Measurements from ENCODE around the gene CRTAC1. TPM values are rescaled to one million over a fixed set of nuclear protein-coding genes. Genes with fewer than 3 reads are reported as not detected.
A peak's percentile ranks its signal among the peaks of the same experiment; 100 is the strongest.

The CRTAC1 gene
- total RNA-seq, 2 donors from 2014 or later, result not detected

DNA sequence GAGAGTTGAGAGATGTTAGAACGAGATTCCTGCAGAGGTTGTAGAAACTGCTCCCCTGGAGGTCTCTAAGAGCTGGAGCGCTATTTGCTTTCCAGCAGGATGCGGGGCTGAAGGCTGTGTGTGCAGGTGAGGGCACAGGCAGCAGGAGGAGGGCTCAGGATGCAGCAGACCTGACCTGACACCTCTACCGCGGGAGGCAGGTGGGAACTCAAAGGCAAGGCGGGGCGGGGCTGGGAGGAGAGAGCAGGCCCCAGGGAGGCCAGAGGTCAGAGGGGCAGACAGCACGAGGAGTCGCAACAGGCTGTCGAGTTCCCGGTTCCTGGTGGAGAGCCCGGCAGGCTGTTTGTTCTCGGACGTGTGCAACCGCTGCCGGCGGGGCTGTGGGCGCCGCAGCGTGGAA is 7.9 kb upstream of the CRTAC1 start:
- DNase-seq (ENCODE audit: low spot score in 2 of 2) (no peak), ATAC-seq (no peak)
- no peaks in the 10 kb centered on the region for H3K9me3 Mint-ChIP-seq
- no peak overlapping the region for H3K27ac Mint-ChIP-seq
- H3K36me3 Mint-ChIP-seq, result no peaks in the 10 kb centered on the region

DNA sequence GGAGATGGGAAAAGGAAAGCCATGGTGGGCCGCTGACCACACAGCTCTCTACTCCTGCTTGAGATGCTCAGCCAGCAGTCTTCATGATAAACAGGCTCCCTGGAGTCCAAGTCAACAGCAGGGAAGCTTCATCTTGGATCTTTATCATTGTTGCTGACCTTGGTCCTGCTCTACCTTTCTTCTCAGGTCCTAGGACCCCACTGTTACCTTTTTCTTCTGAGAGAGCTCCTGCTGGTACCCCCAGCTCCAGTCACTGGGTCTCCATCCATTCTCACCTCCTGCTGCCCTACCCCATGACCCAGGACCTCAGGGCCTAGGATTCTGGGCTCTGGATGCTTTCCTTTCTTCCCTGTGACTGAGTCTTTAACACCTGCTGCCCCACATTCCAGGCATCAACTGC is 5.2 kb upstream of the CRTAC1 start:
- Mint-ChIP-seq H3K36me3 (no peaks in the 10 kb centered on the region), H3K27ac (no peak overlapping the region), H3K9me3 (no peaks in the 10 kb centered on the region)
- ATAC-seq, result no peak
- no peak for DNase-seq (ENCODE audit: low spot score in 2 of 2)

GRCh38 chr10:98033515-98033914 is 3.1 kb upstream of the CRTAC1 start:
- DNase-seq (ENCODE audit: low spot score in 2 of 2), result no peak
- no peak for ATAC-seq
- no peak overlapping the region for H3K27ac Mint-ChIP-seq
- peaks cover 0 to 4% of the 10 kb centered on the region in 2 donors for H3K36me3 Mint-ChIP-seq
- no peaks in the 10 kb centered on the region for H3K9me3 Mint-ChIP-seq

- Mint-ChIP-seq H3K9me3 (no peaks in the 10 kb centered on the region), H3K36me3 (peaks cover 0 to 4% of the 10 kb centered on the region in 2 donors), H3K27ac (no peak overlapping the region)
- ATAC-seq, result no peak
- DNase-seq (ENCODE audit: low spot score in 2 of 2), result no peak
These were observed 1.0 kb upstream of the CRTAC1 start for GRCh38 chr10:98031440-98031839.

GRCh38 chr10:98030991-98031431 is 590 bp upstream of the CRTAC1 start:
- no peak for ATAC-seq
- Mint-ChIP-seq H3K9me3 (no peaks in the 10 kb centered on the region), H3K36me3 (peaks cover 0 to 4% of the 10 kb centered on the region in 2 donors), H3K27ac (no peak overlapping the region)
- no peak for DNase-seq (ENCODE audit: low spot score in 2 of 2)

DNA sequence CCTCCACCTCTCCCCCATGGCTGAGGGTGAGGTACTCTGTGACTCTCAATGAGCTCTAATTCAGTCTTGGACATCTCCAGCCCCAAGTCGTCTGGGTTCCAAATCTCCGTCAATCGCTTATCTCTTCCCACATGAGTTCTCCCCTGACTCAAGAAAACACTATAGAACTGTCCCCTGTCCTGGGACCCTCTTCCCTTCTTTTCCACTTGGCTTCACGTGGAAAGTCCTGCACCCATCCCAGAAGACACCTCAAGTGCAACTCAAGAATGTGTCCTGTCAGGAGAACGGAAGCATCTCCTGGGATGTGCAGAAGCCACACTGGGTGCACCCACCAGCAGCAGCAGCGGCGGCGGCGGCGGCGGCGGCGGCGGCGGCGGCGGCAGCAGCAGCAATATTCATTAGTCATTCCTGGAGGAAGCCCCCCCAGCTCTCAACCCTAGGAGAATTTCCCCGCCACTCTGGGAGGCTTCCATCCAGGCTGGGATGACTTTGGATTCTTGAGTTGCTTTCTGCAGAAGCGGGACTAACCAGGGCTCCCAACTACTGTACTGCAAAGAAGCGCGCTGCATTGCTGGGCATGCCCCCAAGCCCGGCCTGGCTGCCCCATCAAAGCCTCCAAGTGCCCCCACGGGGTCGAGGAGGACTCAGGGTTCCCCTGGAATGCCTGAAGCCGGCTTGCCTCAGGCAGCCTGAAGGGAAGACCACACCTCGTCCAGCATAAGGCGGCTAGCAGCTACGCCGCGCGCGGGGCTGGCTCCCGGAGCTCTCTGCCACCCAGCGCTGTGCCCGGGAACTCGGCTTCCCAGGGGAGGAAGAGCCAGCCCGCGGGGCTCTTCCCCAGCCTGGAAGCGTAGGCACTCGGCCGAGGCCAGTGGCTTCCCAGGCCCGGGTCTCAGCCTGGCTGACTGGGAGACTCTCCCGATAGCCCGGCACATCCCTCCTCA is 1.0 kb downstream of the CRTAC1 start:
- Mint-ChIP-seq H3K27ac (no peak overlapping the region), H3K36me3 (peaks cover 0 to 4% of the 10 kb centered on the region in 2 donors), H3K9me3 (no peaks in the 10 kb centered on the region)
- ATAC-seq (no peak), DNase-seq (ENCODE audit: low spot score in 2 of 2) (no peak)

DNA sequence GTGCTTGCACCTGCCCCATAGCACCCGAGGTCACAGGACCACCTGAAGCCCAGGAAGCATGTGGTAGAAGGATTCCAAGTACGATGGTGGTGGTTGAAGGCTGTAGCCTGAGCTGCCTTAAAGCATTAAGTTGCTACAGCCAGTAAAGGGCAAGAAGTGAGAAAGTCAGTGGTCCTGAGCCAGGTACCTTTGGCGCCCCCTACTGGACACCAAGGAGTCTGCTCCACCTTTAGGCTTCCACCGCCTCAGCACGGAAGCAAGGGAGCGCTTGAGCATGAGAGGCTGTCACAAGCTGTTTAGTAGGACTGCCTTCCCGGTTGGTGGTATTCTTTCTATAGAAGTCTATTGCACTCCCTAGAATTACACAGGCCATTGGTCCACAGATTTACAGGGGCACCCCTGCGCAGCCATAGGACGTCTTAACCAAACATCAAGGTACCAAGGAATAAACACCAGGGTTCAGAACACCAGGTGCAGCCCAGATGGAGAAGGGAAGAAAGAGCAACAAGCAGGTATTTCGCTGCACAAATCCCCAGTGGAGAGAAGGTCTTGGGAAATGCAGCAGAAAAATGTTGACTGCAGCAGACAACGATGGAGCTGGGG is 2.2 kb downstream of the CRTAC1 start:
- no peak overlapping the region for H3K27ac Mint-ChIP-seq

GRCh38 chr10:98023024-98023423 is 7.4 kb downstream of the CRTAC1 start:
- Mint-ChIP-seq H3K27ac (no peak overlapping the region), H3K9me3 (no peaks in the 10 kb centered on the region), H3K36me3 (no peaks in the 10 kb centered on the region)
- DNase-seq (ENCODE audit: low spot score in 2 of 2), result no peak
- no peak for ATAC-seq

More for the DNA sequence above, 2.2 kb downstream of the CRTAC1 start:
- DNase-seq (ENCODE audit: low spot score in 2 of 2), result peak in 1 of 2 donors; percentile 74
- H3K9me3 Mint-ChIP-seq, result no peaks in the 10 kb centered on the region
- peaks cover 0 to 4% of the 10 kb centered on the region in 2 donors for H3K36me3 Mint-ChIP-seq
- ATAC-seq, result peak; percentile 67 to 85

DNA sequence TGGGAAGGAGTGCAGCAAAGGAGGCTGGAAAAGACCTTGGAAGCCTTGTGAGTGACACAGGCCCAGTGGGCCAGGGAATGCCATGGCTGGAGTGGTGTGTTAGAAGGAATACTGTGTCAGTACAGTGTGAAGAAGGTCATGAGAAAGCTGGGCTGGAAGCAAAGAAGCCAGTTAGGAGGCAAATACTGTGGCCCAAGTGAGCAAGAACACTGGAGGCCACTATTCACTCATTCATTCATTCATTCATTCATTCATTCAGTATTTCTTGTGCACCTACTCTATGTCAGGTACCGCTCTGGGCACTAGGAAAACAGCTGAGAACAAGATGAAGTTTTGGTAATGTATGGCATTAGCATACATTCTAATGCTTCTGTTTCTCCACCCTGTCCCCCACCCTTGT is 9.6 kb downstream of the CRTAC1 start:
- ATAC-seq (no peak), DNase-seq (ENCODE audit: low spot score in 2 of 2) (no peak)
- Mint-ChIP-seq H3K27ac (no peak overlapping the region), H3K36me3 (no peaks in the 10 kb centered on the region), H3K9me3 (no peaks in the 10 kb centered on the region)

- H3K36me3 Mint-ChIP-seq, result no peaks in the 10 kb centered on the region
- no peak overlapping the region for H3K27ac Mint-ChIP-seq
- no peaks in the 10 kb centered on the region for H3K9me3 Mint-ChIP-seq
- ATAC-seq (no peak), DNase-seq (ENCODE audit: low spot score in 2 of 2) (no peak)
These were observed 10.2 kb downstream of the CRTAC1 start for GRCh38 chr10:98020254-98020653.

DNA sequence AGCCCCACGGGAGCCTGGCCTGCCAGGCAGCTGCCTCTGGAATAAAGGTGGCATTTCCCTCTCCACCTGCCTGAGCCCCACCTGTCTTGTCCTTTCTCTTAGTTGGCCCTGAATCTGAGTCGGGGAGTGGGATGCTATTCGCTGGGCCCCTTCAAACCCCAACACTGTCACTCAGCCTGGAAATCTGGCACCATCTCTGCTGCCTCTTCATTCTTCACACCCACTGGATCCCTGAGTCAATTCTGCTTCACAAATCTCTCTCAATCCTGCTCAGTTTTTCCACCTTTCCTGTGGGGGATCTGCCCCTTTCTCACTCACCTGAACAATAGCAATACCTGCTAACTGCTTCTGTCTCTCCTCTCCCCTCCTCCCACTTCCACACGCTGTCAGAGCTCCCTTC is 10.6 kb downstream of the CRTAC1 start:
- ATAC-seq (no peak), DNase-seq (ENCODE audit: low spot score in 2 of 2) (no peak)
- no peak overlapping the region for H3K27ac Mint-ChIP-seq
- no peaks in the 10 kb centered on the region for H3K36me3 Mint-ChIP-seq
- H3K9me3 Mint-ChIP-seq, result no peaks in the 10 kb centered on the region

GRCh38 chr10:98016772-98017475 is 13.5 kb downstream of the CRTAC1 start:
- no peaks in the 10 kb centered on the region for H3K36me3 Mint-ChIP-seq
- no peak for ATAC-seq

DNA sequence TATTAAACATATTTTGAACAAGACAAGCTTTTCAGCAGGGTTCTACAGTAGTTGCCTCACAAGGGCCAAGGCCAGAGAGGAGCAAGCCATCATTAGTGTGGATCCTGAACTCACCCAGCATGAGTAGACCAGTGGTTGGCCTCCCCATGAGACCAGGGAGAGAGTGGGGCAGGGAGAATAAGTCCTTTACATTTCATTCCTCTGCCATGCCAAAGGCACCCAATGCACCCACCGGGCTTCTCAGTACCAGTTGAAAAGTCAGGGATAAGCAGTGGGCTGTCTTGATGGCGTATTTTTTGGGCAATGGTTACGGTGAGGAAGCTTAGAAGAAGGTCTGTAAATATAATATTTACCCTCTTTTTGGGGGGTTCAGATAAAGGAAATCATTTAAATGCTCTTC is 16.6 kb downstream of the CRTAC1 start:
- Mint-ChIP-seq H3K9me3 (no peaks in the 10 kb centered on the region), H3K36me3 (no peaks in the 10 kb centered on the region), H3K27ac (no peak overlapping the region)
- no peak for DNase-seq (ENCODE audit: low spot score in 2 of 2)
- no peak for ATAC-seq

More at GRCh38 chr10:98016772-98017475, 13.5 kb downstream of the CRTAC1 start:
- H3K27ac Mint-ChIP-seq, result no peak overlapping the region
- DNase-seq (ENCODE audit: low spot score in 2 of 2), result no peak
- no peaks in the 10 kb centered on the region for H3K9me3 Mint-ChIP-seq

DNA sequence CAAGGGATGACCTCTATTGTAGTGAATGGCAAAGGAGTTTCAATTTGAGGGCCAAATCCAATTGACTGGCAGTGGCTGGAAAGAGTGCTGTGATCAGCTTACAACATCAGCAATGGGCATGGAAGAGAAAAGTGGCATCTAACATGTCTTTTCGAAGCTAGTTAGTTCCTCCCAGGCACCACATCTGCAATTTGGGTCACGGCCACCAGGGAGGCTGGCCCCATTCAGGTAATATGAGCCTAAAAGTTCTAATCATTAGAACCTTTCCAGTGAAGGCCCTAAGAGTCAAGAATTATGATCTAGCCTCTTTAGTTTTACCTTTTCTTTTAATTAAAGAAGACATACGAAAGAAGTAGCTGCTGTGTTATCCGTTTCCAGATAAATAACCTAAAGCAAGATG is 17.3 kb downstream of the CRTAC1 start:
- no peaks in the 10 kb centered on the region for H3K36me3 Mint-ChIP-seq
- ATAC-seq (no peak), DNase-seq (ENCODE audit: low spot score in 2 of 2) (no peak)
- H3K9me3 Mint-ChIP-seq, result no peaks in the 10 kb centered on the region
- no peak overlapping the region for H3K27ac Mint-ChIP-seq

DNA sequence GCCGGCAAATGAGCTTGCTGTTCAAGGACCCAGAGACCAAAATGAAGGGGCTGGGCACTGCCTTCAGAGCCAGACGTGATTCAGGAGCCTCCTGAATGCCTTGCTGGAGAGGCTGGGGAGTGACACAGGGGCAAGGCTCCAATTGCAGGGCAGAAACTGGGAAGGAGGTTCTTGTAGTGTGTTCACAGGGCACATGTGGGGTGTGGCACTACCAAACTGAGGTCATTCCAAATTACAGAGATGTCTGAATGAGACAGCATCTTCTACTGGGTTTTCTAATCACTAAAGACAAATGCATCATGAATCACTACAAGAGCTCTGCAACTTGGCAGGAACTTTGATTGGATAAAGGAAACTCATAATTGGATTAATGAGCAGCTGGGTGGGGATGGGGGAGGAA is 17.8 kb downstream of the CRTAC1 start:
- DNase-seq (ENCODE audit: low spot score in 2 of 2) (no peak), ATAC-seq (no peak)
- H3K36me3 Mint-ChIP-seq, result no peaks in the 10 kb centered on the region
- H3K27ac Mint-ChIP-seq, result no peak overlapping the region
- no peaks in the 10 kb centered on the region for H3K9me3 Mint-ChIP-seq

DNA sequence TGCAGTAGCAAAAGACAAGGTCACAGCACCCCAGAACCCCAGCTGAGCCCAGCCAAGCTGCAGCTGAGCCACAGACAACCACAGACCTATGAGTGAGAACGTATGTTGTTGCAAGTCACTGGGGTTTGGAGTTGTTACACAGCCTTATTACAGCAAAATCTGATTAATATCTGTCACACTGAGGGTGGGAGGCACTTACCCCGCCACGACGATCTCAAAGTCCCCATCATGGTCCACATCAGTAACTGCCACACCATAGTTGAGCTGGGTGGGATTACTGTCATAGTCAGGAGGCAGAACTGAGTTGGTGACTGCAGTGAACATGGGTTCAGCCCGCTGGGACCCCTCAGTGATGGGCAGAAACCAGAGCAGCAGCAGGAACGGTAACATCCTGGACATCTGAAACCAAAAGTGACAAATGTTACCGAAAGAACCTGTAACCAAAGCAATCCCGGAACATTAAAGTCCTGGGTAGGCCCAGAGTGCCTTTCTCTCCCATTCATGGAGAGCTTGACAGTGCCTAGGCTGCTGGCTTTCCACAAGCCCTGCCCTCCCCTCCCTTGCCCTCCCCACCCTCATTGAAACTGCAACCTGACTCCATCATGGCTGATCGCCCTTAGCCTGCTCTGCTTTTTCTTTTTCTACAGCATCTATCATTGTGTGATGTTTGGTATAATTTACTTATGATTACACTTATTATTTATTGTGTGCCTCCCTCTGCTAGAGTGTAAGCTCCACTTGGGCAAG is 19.3 kb downstream of the CRTAC1 start:
- Mint-ChIP-seq H3K9me3 (no peaks in the 10 kb centered on the region), H3K36me3 (no peaks in the 10 kb centered on the region)
- no peak for ATAC-seq

GRCh38 chr10:98006266-98006665 is 24.2 kb downstream of the CRTAC1 start:
- no peak for DNase-seq (ENCODE audit: low spot score in 2 of 2)
- Mint-ChIP-seq H3K9me3 (no peaks in the 10 kb centered on the region), H3K36me3 (no peaks in the 10 kb centered on the region), H3K27ac (no peak overlapping the region)
- ATAC-seq, result no peak

More for the DNA sequence above, 19.3 kb downstream of the CRTAC1 start:
- no peak for DNase-seq (ENCODE audit: low spot score in 2 of 2)
- H3K27ac Mint-ChIP-seq, result no peak overlapping the region

Data from activated naive CD4-positive, alpha-beta T cell treated with anti-CD3 and anti-CD28 coated beads, Interleukin-2, amount 50 U/mL, for 72 hours (primary cell).